Measurements from ENCODE around the gene ASCL1.

DNA sequence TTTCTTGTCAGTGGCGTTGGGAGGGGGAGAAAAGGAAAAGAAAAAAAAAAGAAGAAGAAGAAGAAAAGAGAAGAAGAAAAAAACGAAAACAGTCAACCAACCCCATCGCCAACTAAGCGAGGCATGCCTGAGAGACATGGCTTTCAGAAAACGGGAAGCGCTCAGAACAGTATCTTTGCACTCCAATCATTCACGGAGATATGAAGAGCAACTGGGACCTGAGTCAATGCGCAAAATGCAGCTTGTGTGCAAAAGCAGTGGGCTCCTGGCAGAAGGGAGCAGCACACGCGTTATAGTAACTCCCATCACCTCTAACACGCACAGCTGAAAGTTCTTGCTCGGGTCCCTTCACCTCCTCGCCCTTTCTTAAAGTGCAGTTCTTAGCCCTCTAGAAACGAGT, 1.9 kb downstream of the ASCL1 start:
- TF ChIP-seq ZNF622 (IDR thresholded peaks at IDR 0.05), result no peak
- TF ChIP-seq YY1 (IDR thresholded peaks at IDR 0.05; ENCODE audit: low read depth, low read length), result no peak
- no peak for TF ChIP-seq POLR2A (IDR thresholded peaks at IDR 0.05; ENCODE audit: low read depth, low read length)
- no peak for TF ChIP-seq USF2 (IDR thresholded peaks at IDR 0.05; ENCODE audit: borderline replicate concordance, low read depth, low read length)
- TF ChIP-seq, protein P1, sequence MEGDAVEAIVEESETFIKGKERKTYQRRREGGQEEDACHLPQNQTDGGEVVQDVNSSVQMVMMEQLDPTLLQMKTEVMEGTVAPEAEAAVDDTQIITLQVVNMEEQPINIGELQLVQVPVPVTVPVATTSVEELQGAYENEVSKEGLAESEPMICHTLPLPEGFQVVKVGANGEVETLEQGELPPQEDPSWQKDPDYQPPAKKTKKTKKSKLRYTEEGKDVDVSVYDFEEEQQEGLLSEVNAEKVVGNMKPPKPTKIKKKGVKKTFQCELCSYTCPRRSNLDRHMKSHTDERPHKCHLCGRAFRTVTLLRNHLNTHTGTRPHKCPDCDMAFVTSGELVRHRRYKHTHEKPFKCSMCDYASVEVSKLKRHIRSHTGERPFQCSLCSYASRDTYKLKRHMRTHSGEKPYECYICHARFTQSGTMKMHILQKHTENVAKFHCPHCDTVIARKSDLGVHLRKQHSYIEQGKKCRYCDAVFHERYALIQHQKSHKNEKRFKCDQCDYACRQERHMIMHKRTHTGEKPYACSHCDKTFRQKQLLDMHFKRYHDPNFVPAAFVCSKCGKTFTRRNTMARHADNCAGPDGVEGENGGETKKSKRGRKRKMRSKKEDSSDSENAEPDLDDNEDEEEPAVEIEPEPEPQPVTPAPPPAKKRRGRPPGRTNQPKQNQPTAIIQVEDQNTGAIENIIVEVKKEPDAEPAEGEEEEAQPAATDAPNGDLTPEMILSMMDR (IDR thresholded peaks at IDR 0.05 in 2 of 3, conservative IDR thresholded peaks at IDR 0.05 in 1 of 3; ENCODE audit: control insufficient read depth in 2 of 3, extremely low read depth in 1 of 3, insufficient read depth in 1 of 3, low read depth in 3 of 3, low read length in 3 of 3), result no peak
- no peak for TF ChIP-seq CEBPB (IDR thresholded peaks at IDR 0.05; ENCODE audit: borderline replicate concordance in 1 of 2, low read depth in 2 of 2, low read length in 2 of 2)
- TF ChIP-seq RB1 (IDR thresholded peaks at IDR 0.05; ENCODE audit: borderline replicate concordance), result no peak
- no peak for TF ChIP-seq NFYB (IDR thresholded peaks at IDR 0.05; ENCODE audit: insufficient read depth, low read depth, low read length)
